Activated CD8-positive, alpha-beta memory T cell treated with anti-CD3 and anti-CD28 coated beads, Interleukin-2, amount 50 U/mL, for 24 hours (primary cell): Measurements from ENCODE around the gene KCNH3.
"Not testable (repeated sequence)": the region's sequence is repeated elsewhere in the genome, so short reads cannot be mapped to it uniquely, and the experiment has no call there.

Experiments used
- DNase-seq: peaks from one replicate; pipeline ENCODE4 v3.0.0-alpha.2; 2020; ENCODE audit errors: extremely low read depth

Gene KCNH3

DNA sequence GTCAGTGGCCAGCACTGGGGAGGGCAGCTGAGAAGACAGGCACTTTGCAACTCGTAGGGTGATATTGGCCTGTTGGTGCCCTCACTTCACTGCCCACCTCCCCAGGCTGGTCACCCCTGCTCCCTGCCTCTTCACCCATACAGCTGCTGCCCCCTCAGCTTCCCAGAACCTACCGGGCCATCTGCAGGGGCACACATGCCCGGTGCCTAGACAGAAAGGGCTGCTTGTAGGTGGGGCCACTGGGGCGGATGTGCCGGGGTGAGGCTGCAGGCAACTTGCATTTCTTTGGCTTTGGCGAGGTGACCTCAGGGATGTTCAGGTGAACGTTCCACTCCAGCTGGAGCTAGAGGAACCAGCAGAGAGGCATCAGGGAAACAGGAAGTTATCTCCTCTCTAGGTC is 49.5 kb downstream of the KCNH3 start:
- no peak for DNase-seq

DNA sequence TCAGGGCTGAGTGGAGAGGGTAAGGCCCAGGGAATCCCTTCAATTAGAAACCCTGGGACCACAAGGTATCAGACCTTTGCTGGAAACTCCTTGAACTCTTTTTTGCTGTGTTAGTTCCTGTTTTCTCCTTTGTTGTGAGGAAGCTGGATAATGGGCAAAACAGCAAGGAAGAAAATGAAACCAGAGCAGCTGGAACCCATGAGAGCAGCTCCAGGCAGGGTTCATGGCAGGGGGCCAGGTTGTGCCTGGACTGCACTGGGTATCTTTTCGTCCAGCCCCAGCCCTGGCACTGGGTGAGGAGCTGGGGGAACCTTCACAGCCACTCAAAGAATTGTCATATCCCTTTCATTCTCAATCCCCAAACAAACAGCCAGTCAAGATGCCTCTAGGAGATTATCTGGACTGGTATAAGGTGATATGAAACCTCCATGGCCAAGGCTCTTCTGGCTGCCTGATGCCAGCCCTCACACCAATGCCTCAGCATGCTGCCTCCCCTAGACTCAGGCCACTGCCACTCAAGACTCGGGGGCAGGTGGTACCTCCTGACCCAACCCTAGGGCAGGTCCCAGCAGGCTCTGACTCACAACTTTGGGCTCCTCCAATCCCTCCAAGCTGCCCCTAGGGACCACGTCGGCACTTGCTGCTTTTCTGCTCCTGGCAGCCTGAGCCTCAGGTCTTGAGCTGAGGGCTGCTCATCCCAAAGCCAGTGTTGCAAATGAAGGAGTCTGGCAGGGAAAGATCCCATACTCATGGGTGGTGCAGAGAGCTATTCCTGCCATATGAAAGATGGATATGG is 50.1 kb downstream of the KCNH3 start:
- DNase-seq: no peak

DNA sequence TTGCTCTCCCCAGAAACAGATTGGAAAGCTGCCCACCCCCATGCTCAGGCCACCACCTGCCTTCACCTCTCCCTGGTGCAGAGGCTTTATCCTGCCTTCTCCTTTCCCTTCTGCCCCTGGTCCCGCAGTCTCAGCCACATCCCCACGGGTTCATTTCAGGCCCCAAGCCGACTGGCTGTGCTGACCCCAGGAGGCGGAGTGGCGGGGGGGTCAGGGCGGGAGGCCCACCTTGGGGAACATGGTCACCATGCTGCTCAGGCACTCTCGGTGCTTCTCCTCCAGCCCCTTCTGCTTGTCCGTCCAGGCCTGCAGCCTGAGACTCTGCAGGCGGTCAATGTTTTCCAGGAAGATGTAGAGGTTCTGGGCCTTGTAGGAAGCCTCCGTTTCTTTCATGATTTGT is 59.7 kb downstream of the KCNH3 start:
- no peak for DNase-seq

DNA sequence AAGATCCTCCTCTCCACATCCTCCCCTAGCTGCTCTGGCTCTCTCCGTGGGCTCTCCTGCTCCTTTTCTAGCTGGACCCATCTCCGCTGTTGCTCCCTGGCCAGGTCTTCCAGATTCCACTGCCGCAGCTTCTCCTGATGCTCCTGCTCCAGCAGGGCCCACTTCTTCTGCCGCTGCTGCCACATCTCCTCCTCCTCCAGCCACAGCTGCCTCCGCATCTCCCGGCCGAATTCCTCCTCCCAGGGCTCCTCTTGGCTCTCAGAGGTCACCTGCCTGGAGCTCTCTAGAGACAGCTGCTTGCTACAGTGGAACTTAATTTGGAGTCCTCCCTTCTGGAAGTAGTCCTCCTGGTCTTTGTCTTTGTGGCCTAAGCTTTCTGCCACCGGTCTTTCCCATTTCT is 61.1 kb downstream of the KCNH3 start:
- DNase-seq: no peak

DNA sequence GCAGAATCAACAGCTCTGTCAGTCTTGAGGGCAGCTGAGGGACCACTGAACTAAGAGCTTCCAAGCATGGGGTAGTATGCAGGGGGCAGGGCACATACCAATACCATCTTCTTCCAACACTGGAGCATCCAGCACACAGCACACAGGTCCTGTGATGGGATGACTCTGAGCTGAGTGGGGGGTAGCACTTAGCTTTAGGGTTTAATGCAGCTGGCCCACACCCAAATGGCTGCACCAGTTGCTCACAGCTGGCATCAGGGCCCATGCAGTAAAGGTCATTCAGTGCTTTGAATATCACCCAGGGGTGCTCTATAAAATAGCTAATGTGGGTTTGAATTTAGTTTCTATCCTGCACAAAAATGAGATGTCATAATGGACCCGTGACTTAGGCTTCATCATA is 64.9 kb downstream of the KCNH3 start:
- no peak for DNase-seq

DNA sequence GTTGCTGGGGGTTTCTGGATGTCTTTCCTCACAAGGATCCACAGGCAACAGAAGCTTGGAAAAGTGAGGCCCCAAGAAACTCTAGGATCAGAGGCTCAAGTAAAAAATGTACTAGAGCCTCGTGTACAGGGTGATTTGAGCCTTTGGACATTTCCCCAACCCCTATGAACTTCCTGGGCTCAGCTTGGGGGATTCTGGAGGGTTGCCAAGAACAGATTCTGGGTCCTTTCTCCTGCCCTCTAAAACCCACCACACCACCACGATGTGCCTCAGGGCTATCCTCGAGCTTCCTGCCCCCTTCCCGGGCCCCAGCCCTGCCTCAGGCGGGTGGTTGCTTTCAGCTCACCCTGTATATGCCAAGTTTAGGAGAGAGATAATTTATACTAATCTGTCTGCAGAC is 66.0 kb downstream of the KCNH3 start:
- no peak for DNase-seq

DNA sequence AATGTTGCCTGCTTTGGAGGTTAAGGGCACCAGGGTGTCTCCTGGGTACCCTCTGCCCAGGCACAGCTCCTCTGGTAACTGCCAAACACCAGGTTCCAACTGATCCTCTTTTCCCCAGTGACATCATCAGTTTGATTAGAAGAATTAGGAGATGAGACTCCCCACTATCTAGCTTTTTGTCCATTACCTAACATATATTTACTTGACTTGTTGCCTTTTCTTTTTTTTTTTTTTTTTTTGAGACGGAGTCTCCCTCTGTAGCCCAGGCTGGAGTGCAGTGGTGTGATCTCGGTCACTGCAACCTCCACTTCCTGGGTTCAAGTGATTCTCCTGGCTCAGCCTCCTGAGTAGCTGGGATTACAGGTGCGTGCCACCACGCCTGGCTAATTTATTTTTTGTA is 66.7 kb downstream of the KCNH3 start, which contains the start of gene FAM186B:
Gene FAM186B (minus strand): TSS at position 101 of the 400 bp plus-strand sequence. CDS start 162 bp downstream, outside the sequence.
- DNase-seq: not testable (repeated sequence)
